NT2/D1 (cell line): ENCODE data around the gene RAB3B.

Experiments used
- SUZ12 ChIP-seq: IDR thresholded peaks from 2 replicates; pipeline ENCODE4 v1.6.1; 2011; ENCODE audit not compliant: insufficient read length, insufficient read depth; ENCODE audit errors: extremely low read depth
- YY1 ChIP-seq: IDR thresholded peaks from 2 replicates; pipeline ENCODE4 v1.6.1; 2011; ENCODE audit not compliant: insufficient read length, insufficient read depth
- ZNF274 ChIP-seq: IDR thresholded peaks from 2 replicates; pipeline ENCODE4 v1.6.1; 2011; ENCODE audit warnings: mild to moderate bottlenecking, low read depth, low read length

GRCh38 chr1:51969038-51969705 lies 21.3 kb downstream of the RAB3B start:
- TF ChIP-seq YY1 (no peak), SUZ12 (no peak), ZNF274 (no peak)
